Stimulated activated CD4-positive, alpha-beta T cell treated with anti-CD3 and anti-CD28 coated beads, Interleukin-15, amount 100 ng/mL, for 1 hour (primary cell): ENCODE data around the gene PLCB4.

Source experiments
- DNase-seq, 2 donors: peaks; one replicate each; pipeline ENCODE4 v3.0.0-alpha.2; 2020; ENCODE audit warnings: low read depth in 1 of 2, low spot score in 1 of 2

The PLCB4 gene

DNA sequence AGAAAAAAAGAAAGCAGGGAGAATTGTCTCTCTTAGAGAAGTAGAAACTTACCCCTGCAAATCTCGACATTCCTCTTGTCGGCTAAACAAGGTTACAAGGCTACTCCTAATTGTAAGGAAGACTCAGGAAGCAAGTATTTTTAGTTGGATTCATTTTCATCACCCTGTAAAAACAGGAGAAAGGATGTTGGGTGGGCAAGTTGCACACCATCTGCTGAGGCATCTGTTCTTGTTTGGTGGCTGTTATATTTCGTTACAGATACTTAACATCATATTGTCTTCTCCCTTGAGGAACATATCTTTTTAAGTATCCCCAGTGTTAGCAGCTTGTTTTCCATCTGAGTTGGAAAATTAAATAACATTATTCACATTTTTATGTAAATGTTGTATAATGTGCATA lies 187.5 kb downstream of the PLCB4 start:
- DNase-seq: no peak

- DNase-seq: no peak
These were observed 190.0 kb downstream of the PLCB4 start for GRCh38 chr20:9258901-9259300.

- no peak for DNase-seq
These were observed 191.1 kb downstream of the PLCB4 start for GRCh38 chr20:9260027-9260426.

- DNase-seq: no peak
These were observed 192.9 kb downstream of the PLCB4 start for GRCh38 chr20:9261781-9262180.

DNA sequence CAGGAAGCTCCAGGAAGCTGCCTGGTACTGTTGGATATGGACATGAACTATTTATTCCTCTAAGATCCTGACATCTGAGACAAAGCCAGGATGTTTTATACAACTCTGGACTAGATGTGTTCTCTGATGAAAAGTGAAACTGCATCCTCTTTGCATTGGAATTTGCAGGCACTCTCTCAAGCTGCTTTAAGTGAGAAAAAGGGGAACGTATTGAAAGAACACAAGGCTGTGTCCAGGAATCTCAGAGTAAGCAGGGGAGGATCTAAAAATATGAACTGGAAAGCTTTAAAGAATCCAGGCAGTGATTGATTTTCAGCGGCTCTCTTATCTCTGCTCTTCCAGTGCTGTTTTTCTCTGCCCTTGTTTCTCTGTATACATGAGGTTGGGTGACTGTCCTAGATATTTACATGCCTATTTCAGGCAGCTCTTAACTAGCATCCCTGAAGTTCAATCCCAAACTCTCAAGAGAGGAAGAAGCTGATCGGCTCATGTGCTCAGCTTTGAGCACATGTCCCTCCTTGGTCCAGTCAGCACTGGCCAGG lies 193.8 kb downstream of the PLCB4 start:
- no peak for DNase-seq

DNA sequence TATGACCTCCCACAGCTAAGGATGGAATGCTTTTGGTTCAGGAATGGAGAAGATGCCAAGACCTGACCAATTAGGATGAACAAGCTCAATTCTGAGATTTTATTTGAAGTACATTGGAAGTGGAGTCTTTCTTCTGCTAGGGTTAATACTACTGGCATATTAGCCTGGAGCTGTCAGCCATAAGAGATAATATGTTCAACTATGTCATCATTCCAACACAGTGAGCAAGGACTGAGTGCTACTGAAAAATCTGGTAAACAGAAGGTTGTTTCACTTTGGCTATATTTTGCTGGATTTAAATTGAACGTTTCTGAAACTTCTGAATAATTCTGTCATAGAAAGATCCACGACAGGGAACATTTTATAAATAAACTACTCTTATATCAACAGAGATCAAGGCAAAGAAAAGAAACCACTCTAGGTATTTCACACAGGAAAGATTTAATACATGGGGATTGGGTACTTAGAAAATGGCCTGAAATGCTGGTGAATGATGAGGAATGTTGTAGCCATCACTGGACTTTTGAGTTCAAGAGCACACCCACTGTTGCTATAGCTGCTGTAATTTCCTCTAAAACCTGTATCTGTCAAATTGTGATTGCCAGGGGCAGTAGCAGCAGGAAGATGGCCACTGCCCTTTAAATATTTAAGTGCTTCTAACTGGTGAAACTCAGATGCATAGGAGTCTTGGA lies 200.5 kb downstream of the PLCB4 start:
- no peak for DNase-seq

GRCh38 chr20:9270831-9271230 lies 201.9 kb downstream of the PLCB4 start:
- no peak for DNase-seq

- no peak for DNase-seq
These were observed 208.1 kb downstream of the PLCB4 start for GRCh38 chr20:9276966-9277468.

DNA sequence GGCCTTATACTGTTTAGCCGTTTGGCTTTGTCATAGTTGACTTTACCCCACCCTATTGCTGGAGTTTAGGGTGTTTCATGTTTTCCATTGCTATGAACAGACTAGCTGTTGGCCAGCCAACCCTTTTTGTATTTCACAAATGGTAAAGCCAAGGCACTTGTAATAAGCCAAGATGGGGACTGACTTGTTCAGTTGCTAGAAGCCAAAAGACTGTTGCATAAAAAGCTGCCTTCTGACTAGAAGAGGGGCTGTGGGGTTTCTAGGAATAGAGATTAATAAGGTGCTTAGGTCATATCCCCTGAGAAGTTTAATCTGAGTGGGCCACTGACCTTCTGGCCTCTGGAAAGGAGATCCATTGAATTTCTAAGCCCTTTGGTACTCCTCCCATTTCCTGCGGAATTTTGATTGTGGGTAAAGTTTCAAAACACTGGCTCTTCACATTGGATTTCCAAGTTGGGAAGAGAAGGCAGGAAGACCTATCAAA lies 211.1 kb downstream of the PLCB4 start:
- DNase-seq: no peak

DNA sequence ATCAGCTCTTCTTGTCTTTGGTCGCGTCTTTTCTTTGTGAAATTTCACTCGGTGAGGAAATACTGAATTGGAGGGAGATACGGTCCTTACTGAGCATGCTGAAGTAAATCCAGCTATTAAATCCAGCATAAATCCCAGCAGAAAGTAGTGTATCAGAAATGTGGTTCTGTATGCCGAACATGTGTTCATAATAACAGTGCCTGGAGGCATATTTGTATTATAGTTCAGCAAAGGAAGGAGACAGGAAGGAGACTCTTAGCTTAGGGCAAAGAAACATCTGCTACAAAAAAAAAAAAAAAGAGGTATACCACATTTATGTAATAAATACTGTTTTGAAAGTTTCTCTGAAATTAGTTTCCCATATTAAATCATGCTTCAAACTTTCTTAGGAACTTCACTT lies 211.8 kb downstream of the PLCB4 start:
- DNase-seq: no peak

GRCh38 chr20:9281803-9282202 lies 212.9 kb downstream of the PLCB4 start:
- no peak for DNase-seq

GRCh38 chr20:9285617-9286016 lies 216.7 kb downstream of the PLCB4 start:
- no peak for DNase-seq

DNA sequence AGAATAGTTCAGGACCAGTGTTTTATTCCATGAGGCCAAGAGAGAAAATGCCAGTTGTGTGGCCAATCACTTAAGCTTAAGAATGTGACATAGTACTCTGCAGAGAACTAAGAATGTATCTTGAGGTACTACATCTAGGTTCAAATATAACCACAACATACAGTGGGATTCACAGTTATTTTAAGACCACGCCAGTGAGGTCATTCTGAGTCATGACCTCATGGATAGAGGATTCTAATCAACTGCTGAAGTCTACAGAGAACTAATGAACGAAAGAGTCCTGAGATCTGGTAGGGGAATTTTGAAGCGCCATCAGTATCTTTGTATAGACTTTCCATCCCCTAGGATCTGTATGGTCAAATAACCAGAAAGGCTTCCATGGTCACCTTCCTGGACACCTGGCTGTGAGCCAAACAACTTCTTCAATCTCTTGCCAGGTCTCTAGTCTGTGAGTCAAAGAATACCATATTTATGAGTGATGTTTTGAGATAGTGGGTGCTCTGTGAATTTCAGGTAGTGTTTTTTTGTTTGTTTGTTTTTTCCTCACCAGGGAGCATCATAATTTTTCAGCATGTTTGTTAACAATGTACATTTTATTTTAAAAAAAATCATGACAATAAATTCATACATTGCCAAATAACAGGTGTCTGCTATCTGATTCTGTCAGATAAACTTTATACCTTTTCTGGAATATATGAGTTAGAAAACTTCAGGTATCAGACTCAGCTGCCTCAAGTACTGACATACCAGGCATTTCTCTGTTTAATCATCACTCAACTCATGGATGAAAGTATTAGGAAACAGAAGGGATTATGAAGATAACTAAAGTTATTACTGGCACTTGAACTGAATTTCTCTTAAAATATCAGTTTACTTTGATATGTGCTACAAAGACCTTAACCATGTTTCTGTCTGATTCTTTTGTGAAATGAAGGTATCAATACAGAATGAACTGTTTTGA lies 217.9 kb downstream of the PLCB4 start:
- no peak for DNase-seq

DNA sequence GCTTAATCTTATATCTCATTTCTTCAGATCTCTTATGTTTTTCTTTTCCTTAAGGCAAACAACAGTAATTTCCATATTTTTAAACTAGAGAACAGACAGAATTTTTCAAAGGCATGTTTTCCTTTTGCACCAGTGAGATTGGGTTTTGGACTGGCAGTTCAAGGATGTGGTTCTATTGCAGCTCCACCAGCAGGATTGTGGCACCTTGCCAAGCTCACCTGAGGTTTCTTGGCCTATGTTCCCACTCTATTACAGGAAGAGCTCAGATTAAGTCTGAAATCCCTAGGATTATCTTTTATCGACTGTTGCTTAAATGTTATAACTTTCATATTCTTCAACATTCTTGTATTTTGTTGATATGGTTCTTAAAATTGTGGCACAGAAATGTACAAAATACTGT lies 218.9 kb downstream of the PLCB4 start:
- no peak for DNase-seq

DNA sequence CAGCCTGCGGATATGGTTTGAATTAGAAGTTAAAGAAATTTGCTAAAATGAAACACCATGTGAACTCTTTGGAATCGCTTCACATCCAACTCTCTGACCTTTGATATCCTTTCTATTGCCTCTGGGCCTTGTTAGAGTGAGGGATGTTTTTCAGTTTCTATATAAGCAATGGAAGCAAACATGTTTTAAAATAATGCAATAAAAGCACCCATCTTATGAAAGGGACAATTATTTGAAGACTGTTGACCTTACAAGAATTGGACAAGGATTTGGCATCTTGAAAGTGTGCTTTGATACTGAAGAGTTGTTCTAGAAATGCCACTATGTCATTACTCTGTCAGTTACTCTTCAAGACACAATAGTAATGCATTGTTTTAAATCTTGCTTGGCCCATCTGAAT lies 221.4 kb downstream of the PLCB4 start:
- no peak for DNase-seq

- DNase-seq: no peak
These were observed 224.3 kb downstream of the PLCB4 start for GRCh38 chr20:9293145-9293544.

DNA sequence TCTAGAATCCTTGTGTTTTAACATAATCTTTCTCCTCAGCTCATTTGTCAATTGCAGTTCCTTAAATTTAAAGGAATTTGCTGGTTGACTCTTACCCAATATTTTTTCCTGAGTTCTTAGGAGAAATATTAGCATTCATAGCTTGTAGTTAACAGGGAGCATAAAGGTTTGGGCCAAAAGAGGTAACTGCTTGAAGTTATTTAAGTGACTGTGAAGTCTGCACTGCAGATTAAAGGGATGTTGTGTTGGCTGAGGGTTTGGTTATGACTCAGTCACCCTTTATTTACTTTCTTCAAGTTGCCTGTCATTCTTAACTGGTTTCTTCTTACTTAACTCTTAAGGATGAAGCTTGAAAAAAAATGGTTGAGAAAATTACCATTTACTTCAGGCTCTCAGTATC lies 225.2 kb downstream of the PLCB4 start:
- DNase-seq: no peak

GRCh38 chr20:9298906-9299305 lies 230.0 kb downstream of the PLCB4 start:
- DNase-seq: no peak

DNA sequence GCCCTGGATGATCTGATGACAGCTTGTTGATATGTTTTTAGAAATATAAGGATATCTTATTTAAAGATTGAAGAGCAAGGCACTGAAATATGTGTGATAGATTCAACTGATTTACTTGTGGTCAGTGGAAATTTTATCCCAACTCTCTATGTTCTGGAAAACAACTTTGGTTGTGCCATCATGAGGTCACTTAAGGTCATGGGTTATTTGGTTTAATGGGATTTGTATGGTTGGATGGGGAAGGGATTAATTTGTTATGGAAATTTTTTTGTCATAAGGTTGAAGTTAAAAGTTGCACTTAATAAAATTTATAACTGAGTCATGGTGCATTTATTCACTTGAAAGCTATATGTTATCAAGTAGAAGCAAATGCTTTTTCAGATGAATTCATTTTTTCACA lies 231.2 kb downstream of the PLCB4 start:
- no peak for DNase-seq

GRCh38 chr20:9300534-9300933 lies 231.6 kb downstream of the PLCB4 start:
- DNase-seq: no peak

DNA sequence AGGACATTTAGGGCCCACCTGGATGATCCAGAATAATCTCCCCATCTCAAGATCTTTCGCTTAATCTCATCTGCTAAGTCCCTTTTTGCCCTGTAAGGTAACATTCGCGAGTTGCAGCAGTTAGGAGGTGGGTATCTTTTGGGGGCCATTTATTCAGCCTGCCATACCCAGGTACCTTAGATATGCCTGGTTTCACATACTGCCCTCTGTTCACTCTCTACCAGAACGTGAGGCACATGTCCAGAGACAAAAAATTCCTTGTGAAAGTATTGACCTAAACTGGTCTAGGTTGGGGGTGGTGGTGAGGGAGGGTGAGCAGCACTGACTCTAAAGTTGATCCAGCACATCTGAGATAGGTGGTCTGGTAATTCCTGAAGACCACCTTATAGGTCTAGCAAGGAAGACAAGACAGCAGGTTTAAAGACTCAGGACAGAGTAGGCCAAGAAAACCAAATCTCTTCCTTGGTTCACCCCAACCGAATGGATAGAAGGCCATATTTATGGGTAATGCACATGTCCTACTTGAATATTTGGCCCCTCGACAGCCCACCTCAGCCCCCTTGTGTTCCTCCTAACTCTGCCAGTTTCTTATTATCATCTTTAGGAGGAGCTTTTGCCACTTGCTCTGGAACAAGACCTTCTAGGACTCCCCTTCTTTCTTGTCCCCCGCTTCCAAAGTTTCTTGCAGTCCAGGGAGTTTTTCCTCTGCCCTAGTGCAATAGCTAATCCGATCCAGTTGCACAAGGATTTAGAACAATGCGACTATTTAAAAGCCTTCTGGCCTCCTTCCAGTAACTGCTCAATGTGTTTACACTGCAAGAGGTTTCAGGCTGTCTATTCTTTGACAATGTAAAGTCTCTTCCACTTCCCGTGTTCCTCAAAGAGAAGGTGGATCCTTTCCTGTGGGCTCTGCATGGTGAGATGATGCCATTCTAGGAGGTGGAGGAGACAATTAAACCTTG lies 232.5 kb downstream of the PLCB4 start:
- no peak for DNase-seq
